ENCODE data around the gene BFSP2.

BFSP2 gene

GRCh38 chr3:133413161-133414020 lies 13.5 kb downstream of the BFSP2 start:
- TF ChIP-seq CTCF (IDR thresholded peaks at IDR 0.05; ENCODE audit: borderline replicate concordance, insufficient read depth, low read depth, low read length): no peak
- no peak overlapping the region for H3K4me3 ChIP-seq (ENCODE audit: low read depth, low read length)

- no peak for TF ChIP-seq CTCF (IDR thresholded peaks at IDR 0.05; ENCODE audit: borderline replicate concordance, insufficient read depth, low read depth, low read length)
- no peak overlapping the region for H3K4me3 ChIP-seq (ENCODE audit: low read depth, low read length)
Observed at GRCh38 chr3:133414021-133414392, 14.2 kb downstream of the BFSP2 start.

GRCh38 chr3:133418361-133418760 lies 18.5 kb downstream of the BFSP2 start:
- no peak overlapping the region for H3K4me3 ChIP-seq (ENCODE audit: low read depth, low read length)
- no peak for TF ChIP-seq CTCF (IDR thresholded peaks at IDR 0.05; ENCODE audit: borderline replicate concordance, insufficient read depth, low read depth, low read length)

GRCh38 chr3:133419151-133419909 lies 19.5 kb downstream of the BFSP2 start:
- no peak overlapping the region for H3K4me3 ChIP-seq (ENCODE audit: low read depth, low read length)
- no peak for TF ChIP-seq CTCF (IDR thresholded peaks at IDR 0.05; ENCODE audit: borderline replicate concordance, insufficient read depth, low read depth, low read length)

GRCh38 chr3:133424937-133425869 lies 25.3 kb downstream of the BFSP2 start:
- no peak for TF ChIP-seq CTCF (IDR thresholded peaks at IDR 0.05; ENCODE audit: borderline replicate concordance, insufficient read depth, low read depth, low read length)
- no peak overlapping the region for H3K4me3 ChIP-seq (ENCODE audit: low read depth, low read length)

GRCh38 chr3:133425898-133426297 lies 26.0 kb downstream of the BFSP2 start:
- no peak for TF ChIP-seq CTCF (IDR thresholded peaks at IDR 0.05; ENCODE audit: borderline replicate concordance, insufficient read depth, low read depth, low read length)
- H3K4me3 ChIP-seq (ENCODE audit: low read depth, low read length): no peak overlapping the region

Data from GM12875 (cell line).